ENCODE data around the gene ATP2B2.

Gene ATP2B2

GRCh38 chr3:10358309-10358980, 146.9 kb downstream of the ATP2B2 start:
- Histone ChIP-seq H3K79me2 (ENCODE audit: low read length) (no peaks in the 10 kb centered on the region), H4K20me1 (ENCODE audit: insufficient read depth, low read length) (no peaks in the 10 kb centered on the region), H3K27ac (ENCODE audit: low read length) (no peak overlapping the region), H3K9me3 (ENCODE audit: insufficient read depth, low read length) (no peaks in the 10 kb centered on the region), H3K4me1 (ENCODE audit: low read length) (peaks cover 10% of the 10 kb centered on the region), H2AFZ (ENCODE audit: low read depth, low read length) (no peak overlapping the region), H3K4me3 (ENCODE audit: low read length) (no peak overlapping the region), H3K4me2 (ENCODE audit: low read length) (no peak overlapping the region), H3K36me3 (replicated peaks; ENCODE audit: low read depth, low read length) (no peaks in the 10 kb centered on the region), H3K27me3 (ENCODE audit: low read depth, low read length) (peaks cover 36% of the 10 kb centered on the region), H3K9ac (ENCODE audit: low read length) (no peak overlapping the region)
- TF ChIP-seq CTCF (IDR thresholded peaks at IDR 0.05; ENCODE audit: low read depth, low read length) = no peak
- TF ChIP-seq EZH2phosphoT487 (IDR thresholded peaks at IDR 0.05; ENCODE audit: low read depth) = no peak

- no peaks in the 10 kb centered on the region for H3K79me2 ChIP-seq (ENCODE audit: low read length)
- H3K27me3 ChIP-seq (ENCODE audit: low read depth, low read length) = peaks cover 42% of the 10 kb centered on the region
- H3K4me1 ChIP-seq (ENCODE audit: low read length) = peaks cover 10% of the 10 kb centered on the region
- H3K4me2 ChIP-seq (ENCODE audit: low read length) = peak overlapping the region; percentile 20
- H3K27ac ChIP-seq (ENCODE audit: low read length) = no peak overlapping the region
- TF ChIP-seq CTCF (IDR thresholded peaks at IDR 0.05; ENCODE audit: low read depth, low read length) (no peak), EZH2phosphoT487 (IDR thresholded peaks at IDR 0.05; ENCODE audit: low read depth) (no peak)
- H3K9me3 ChIP-seq (ENCODE audit: insufficient read depth, low read length) = no peaks in the 10 kb centered on the region
- H3K36me3 ChIP-seq (replicated peaks; ENCODE audit: low read depth, low read length) = no peaks in the 10 kb centered on the region
- H2AFZ ChIP-seq (ENCODE audit: low read depth, low read length) = no peak overlapping the region; the same call in 1 of the 2 replicates
- no peak overlapping the region for H3K4me3 ChIP-seq (ENCODE audit: low read length)
- H4K20me1 ChIP-seq (ENCODE audit: insufficient read depth, low read length) = no peaks in the 10 kb centered on the region
- H3K9ac ChIP-seq (ENCODE audit: low read length) = no peak overlapping the region
Measured at GRCh38 chr3:10357592-10358308, 147.6 kb downstream of the ATP2B2 start.

- TF ChIP-seq CTCF (IDR thresholded peaks at IDR 0.05; ENCODE audit: low read depth, low read length) = no peak
- Histone ChIP-seq H2AFZ (ENCODE audit: low read depth, low read length) (no peak overlapping the region), H3K4me1 (ENCODE audit: low read length) (peaks cover 10% of the 10 kb centered on the region), H3K9me3 (ENCODE audit: insufficient read depth, low read length) (no peaks in the 10 kb centered on the region), H3K79me2 (ENCODE audit: low read length) (no peaks in the 10 kb centered on the region), H3K4me2 (ENCODE audit: low read length) (no peak overlapping the region; the same call in 1 of the 2 replicates), H3K27me3 (ENCODE audit: low read depth, low read length) (peaks cover 46% of the 10 kb centered on the region), H3K4me3 (ENCODE audit: low read length) (no peak overlapping the region), H3K27ac (ENCODE audit: low read length) (no peak overlapping the region), H3K9ac (ENCODE audit: low read length) (no peak overlapping the region), H3K36me3 (replicated peaks; ENCODE audit: low read depth, low read length) (no peaks in the 10 kb centered on the region), H4K20me1 (ENCODE audit: insufficient read depth, low read length) (no peaks in the 10 kb centered on the region)
Measured at GRCh38 chr3:10357095-10357494, 148.3 kb downstream of the ATP2B2 start.

GRCh38 chr3:10356461-10356981, 148.9 kb downstream of the ATP2B2 start:
- no peak overlapping the region for H3K9ac ChIP-seq (ENCODE audit: low read length)
- no peaks in the 10 kb centered on the region for H3K79me2 ChIP-seq (ENCODE audit: low read length)
- H4K20me1 ChIP-seq (ENCODE audit: insufficient read depth, low read length) = no peaks in the 10 kb centered on the region
- H3K4me2 ChIP-seq (ENCODE audit: low read length) = no peak overlapping the region
- no peak overlapping the region for H3K27ac ChIP-seq (ENCODE audit: low read length)
- H2AFZ ChIP-seq (ENCODE audit: low read depth, low read length) = no peak overlapping the region
- peaks cover 43% of the 10 kb centered on the region for H3K27me3 ChIP-seq (ENCODE audit: low read depth, low read length)
- no peak overlapping the region for H3K4me3 ChIP-seq (ENCODE audit: low read length)
- TF ChIP-seq CTCF (IDR thresholded peaks at IDR 0.05; ENCODE audit: low read depth, low read length) = no peak
- TF ChIP-seq EZH2phosphoT487 (IDR thresholded peaks at IDR 0.05; ENCODE audit: low read depth) = no peak
- no peaks in the 10 kb centered on the region for H3K9me3 ChIP-seq (ENCODE audit: insufficient read depth, low read length)
- H3K4me1 ChIP-seq (ENCODE audit: low read length) = peaks cover 10% of the 10 kb centered on the region
- H3K36me3 ChIP-seq (replicated peaks; ENCODE audit: low read depth, low read length) = no peaks in the 10 kb centered on the region
